Measurements from ENCODE around the gene SCN4B.

GRCh38 chr11:118163494-118163893, 10.9 kb upstream of the SCN4B start:
- TF ChIP-seq CTCF (conservative IDR thresholded peaks at IDR 0.05; ENCODE audit: low read length) (no peak), EZH2phosphoT487 (IDR thresholded peaks at IDR 0.05; ENCODE audit: borderline replicate concordance) (no peak)

Data from Loucy (cell line).